SK-MEL-5 (cell line): ENCODE results near the gene TMEM250. TPM values are rescaled to one million over a fixed set of nuclear protein-coding genes. Genes with fewer than 3 reads are reported as not detected.

Experiments used
- DNase-seq: peaks from one replicate; pipeline ENCODE4 v3.0.0-alpha.2; 2016; ENCODE audit warnings: low read depth, low spot score
- in situ Hi-C: cut with HindIII; loops from 2 replicates; pipeline ENCODE4 v1.10.0; 2016; ENCODE audit warnings: low sequenced_read_pairs, high pct_unique_total_duplicates, low pct_unique_long_range_greater_than_20kb
- total RNA-seq: library from RNA; depleted of rRNA; stranded (reverse); fragments of >200 nt; shearing (Covaris generic); gene quantifications from 2 replicates; pipeline ENCODE4 v1.2.3, GENCODE V29; 2014

Gene TMEM250
- total RNA-seq, 1 experiment from 2014 or later = 43.0 TPM

- DNase-seq = no peak
- in situ Hi-C loops = no loop called here
These were observed 31.2 kb upstream of the TMEM250 start for GRCh38 chr9:136149853-136150252.

- no peak for DNase-seq
- in situ Hi-C loops = no loop called here
These were observed 30.7 kb upstream of the TMEM250 start for GRCh38 chr9:136149337-136149736.

- in situ Hi-C loops = no loop called here
- no peak for DNase-seq
These were observed 30.1 kb upstream of the TMEM250 start for GRCh38 chr9:136148766-136149165.

GRCh38 chr9:136147890-136148714 lies 29.4 kb upstream of the TMEM250 start:
- in situ Hi-C loops = no loop called here
- no peak for DNase-seq

GRCh38 chr9:136147038-136147889 lies 28.6 kb upstream of the TMEM250 start:
- no peak for DNase-seq
- in situ Hi-C loops = no loop called here

GRCh38 chr9:136146126-136147037 lies 27.7 kb upstream of the TMEM250 start:
- in situ Hi-C loops = no loop called here

GRCh38 chr9:136145580-136145979 lies 26.9 kb upstream of the TMEM250 start:
- in situ Hi-C loops = no loop called here
- no peak for DNase-seq

More at GRCh38 chr9:136146126-136147037, 27.7 kb upstream of the TMEM250 start:
- DNase-seq = no peak

GRCh38 chr9:136144450-136144849 lies 25.8 kb upstream of the TMEM250 start:
- no peak for DNase-seq
- in situ Hi-C loops = no loop called here

GRCh38 chr9:136143215-136144001 lies 24.7 kb upstream of the TMEM250 start:
- DNase-seq = peak; percentile 43
- in situ Hi-C loops = no loop called here

GRCh38 chr9:136142859-136143214 lies 24.2 kb upstream of the TMEM250 start:
- DNase-seq = no peak
- in situ Hi-C loops = no loop called here

GRCh38 chr9:136142414-136142796 lies 23.7 kb upstream of the TMEM250 start:
- in situ Hi-C loops = no loop called here
- DNase-seq = no peak

- no peak for DNase-seq
- in situ Hi-C loops = no loop called here
These were observed 23.2 kb upstream of the TMEM250 start for GRCh38 chr9:136141682-136142413.

- DNase-seq = no peak
- in situ Hi-C loops = no loop called here
These were observed 22.3 kb upstream of the TMEM250 start for GRCh38 chr9:136140966-136141365.

GRCh38 chr9:136140046-136140445 lies 21.4 kb upstream of the TMEM250 start:
- peak; percentile 58 for DNase-seq
- in situ Hi-C loops = no loop called here

- peak; percentile 60 for DNase-seq
- in situ Hi-C loops = no loop called here
These were observed 19.9 kb upstream of the TMEM250 start for GRCh38 chr9:136138566-136138965.
